ENCODE measurements around the gene TRHDE.
"Not testable (repeated sequence)": the region's sequence is repeated elsewhere in the genome, so short reads cannot be mapped to it uniquely, and the experiment has no call there.

The TRHDE gene

DNA sequence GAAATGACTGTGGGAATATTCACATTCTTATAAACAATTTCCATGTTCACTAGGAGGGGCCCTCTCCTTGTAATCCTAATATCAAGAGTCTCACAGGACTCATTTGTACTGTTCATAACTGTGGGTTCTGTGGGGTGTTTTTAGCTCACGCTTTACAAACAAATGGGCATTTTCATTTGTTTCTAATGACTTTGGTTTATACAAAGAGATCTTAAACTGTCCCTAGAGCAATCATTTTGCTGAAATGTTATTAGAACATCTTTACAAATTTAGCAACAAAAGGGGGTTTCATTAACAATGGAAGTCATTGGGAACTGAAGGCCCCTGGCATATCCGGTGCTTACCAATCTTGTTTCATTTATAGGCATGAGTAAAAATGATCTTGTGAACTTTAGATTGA lies 370.5 kb downstream of the TRHDE start:
- TF ChIP-seq SNAI2 (CRISPR knock-in tag; IDR thresholded peaks at IDR 0.05) = no peak
- no peak for TF ChIP-seq ZFP3 (CRISPR knock-in tag; IDR thresholded peaks at IDR 0.05)
- no peak for TF ChIP-seq PPARA (CRISPR knock-in tag; IDR thresholded peaks at IDR 0.05; ENCODE audit: borderline replicate concordance)
- TF ChIP-seq TCF4 (CRISPR knock-in tag; IDR thresholded peaks at IDR 0.05; ENCODE audit: borderline replicate concordance) = no peak
- no peak for TF ChIP-seq CSDC2 (CRISPR knock-in tag; IDR thresholded peaks at IDR 0.05)
- TF ChIP-seq, protein P1, sequence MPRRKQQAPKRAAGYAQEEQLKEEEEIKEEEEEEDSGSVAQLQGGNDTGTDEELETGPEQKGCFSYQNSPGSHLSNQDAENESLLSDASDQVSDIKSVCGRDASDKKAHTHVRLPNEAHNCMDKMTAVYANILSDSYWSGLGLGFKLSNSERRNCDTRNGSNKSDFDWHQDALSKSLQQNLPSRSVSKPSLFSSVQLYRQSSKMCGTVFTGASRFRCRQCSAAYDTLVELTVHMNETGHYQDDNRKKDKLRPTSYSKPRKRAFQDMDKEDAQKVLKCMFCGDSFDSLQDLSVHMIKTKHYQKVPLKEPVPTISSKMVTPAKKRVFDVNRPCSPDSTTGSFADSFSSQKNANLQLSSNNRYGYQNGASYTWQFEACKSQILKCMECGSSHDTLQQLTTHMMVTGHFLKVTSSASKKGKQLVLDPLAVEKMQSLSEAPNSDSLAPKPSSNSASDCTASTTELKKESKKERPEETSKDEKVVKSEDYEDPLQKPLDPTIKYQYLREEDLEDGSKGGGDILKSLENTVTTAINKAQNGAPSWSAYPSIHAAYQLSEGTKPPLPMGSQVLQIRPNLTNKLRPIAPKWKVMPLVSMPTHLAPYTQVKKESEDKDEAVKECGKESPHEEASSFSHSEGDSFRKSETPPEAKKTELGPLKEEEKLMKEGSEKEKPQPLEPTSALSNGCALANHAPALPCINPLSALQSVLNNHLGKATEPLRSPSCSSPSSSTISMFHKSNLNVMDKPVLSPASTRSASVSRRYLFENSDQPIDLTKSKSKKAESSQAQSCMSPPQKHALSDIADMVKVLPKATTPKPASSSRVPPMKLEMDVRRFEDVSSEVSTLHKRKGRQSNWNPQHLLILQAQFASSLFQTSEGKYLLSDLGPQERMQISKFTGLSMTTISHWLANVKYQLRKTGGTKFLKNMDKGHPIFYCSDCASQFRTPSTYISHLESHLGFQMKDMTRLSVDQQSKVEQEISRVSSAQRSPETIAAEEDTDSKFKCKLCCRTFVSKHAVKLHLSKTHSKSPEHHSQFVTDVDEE (CRISPR knock-in tag; IDR thresholded peaks at IDR 0.05) = no peak
- TF ChIP-seq ZFP30 (CRISPR knock-in tag; IDR thresholded peaks at IDR 0.05) = no peak
- TF ChIP-seq, protein P2, sequence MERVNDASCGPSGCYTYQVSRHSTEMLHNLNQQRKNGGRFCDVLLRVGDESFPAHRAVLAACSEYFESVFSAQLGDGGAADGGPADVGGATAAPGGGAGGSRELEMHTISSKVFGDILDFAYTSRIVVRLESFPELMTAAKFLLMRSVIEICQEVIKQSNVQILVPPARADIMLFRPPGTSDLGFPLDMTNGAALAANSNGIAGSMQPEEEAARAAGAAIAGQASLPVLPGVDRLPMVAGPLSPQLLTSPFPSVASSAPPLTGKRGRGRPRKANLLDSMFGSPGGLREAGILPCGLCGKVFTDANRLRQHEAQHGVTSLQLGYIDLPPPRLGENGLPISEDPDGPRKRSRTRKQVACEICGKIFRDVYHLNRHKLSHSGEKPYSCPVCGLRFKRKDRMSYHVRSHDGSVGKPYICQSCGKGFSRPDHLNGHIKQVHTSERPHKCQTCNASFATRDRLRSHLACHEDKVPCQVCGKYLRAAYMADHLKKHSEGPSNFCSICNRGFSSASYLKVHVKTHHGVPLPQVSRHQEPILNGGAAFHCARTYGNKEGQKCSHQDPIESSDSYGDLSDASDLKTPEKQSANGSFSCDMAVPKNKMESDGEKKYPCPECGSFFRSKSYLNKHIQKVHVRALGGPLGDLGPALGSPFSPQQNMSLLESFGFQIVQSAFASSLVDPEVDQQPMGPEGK (CRISPR knock-in tag; IDR thresholded peaks at IDR 0.05; ENCODE audit: borderline replicate concordance) = no peak
- TF ChIP-seq OSR1 (CRISPR knock-in tag; IDR thresholded peaks at IDR 0.05) = no peak
- no peak for ATAC-seq

DNA sequence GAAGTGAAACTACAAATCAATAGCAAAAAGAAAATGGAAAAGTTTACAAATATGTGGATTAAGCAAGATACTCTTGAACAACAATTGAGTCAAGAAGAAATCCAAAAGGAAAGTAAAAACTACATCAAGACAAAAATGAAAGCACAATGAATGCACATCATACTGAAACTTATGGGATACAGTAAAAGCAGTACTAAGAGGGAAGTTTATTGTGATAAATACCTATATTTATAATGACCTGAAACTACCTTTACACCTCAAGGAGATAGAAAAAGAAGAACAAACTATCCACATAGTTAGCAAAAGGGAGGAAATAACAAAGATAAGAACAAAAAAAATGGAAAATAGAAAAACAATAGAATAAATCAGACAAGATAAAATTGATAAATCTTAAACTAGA lies 375.0 kb downstream of the TRHDE start:
- no peak for ATAC-seq
- no peak for TF ChIP-seq ZNF565 (CRISPR knock-in tag; conservative IDR thresholded peaks at IDR 0.05; ENCODE audit: low read depth)
- TF ChIP-seq RARB (CRISPR knock-in tag; IDR thresholded peaks at IDR 0.05) = no peak
- no peak for TF ChIP-seq SNAI2 (CRISPR knock-in tag; IDR thresholded peaks at IDR 0.05)
- no peak for TF ChIP-seq ISL1 (CRISPR knock-in tag; IDR thresholded peaks at IDR 0.05)
- TF ChIP-seq ESRRG (CRISPR knock-in tag; IDR thresholded peaks at IDR 0.05) = no peak
- no peak for TF ChIP-seq OSR1 (CRISPR knock-in tag; IDR thresholded peaks at IDR 0.05)
- TF ChIP-seq ZC3H10 (CRISPR knock-in tag; IDR thresholded peaks at IDR 0.05) = no peak

DNA sequence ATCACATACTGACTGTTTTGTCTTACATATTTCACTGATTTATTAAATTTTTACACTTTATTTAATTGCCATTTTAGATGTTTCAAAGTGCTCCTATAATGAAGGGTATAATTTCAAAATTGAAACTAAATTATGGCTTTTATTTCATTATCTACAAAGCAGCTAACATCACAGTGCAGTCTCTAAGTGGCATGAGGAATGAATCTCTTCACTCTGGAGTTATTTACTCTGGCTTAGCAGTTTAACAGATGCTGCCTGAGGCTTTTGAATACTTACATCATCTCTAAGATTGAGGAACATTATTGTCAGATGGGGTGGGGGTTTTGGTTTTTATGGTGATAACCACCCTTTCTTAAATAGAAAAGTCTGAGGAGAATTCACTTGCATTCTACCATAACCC lies 386.4 kb downstream of the TRHDE start:
- no peak for ATAC-seq
- TF ChIP-seq GLIS3 (CRISPR knock-in tag; IDR thresholded peaks at IDR 0.05) (no peak), ISL1 (CRISPR knock-in tag; IDR thresholded peaks at IDR 0.05) (no peak), ZFP30 (CRISPR knock-in tag; IDR thresholded peaks at IDR 0.05) (no peak), ZC3H10 (CRISPR knock-in tag; IDR thresholded peaks at IDR 0.05) (no peak), ZNF565 (CRISPR knock-in tag; conservative IDR thresholded peaks at IDR 0.05; ENCODE audit: low read depth) (no peak), OSR1 (CRISPR knock-in tag; IDR thresholded peaks at IDR 0.05) (no peak), TCF4 (CRISPR knock-in tag; IDR thresholded peaks at IDR 0.05; ENCODE audit: borderline replicate concordance) (no peak), ZNF8 (CRISPR knock-in tag; IDR thresholded peaks at IDR 0.05) (no peak), CSRNP3 (CRISPR knock-in tag; IDR thresholded peaks at IDR 0.05) (no peak), ESRRG (CRISPR knock-in tag; IDR thresholded peaks at IDR 0.05) (no peak), ARNTL (CRISPR knock-in tag; IDR thresholded peaks at IDR 0.05; ENCODE audit: borderline replicate concordance, low read depth) (no peak), PPARA (CRISPR knock-in tag; IDR thresholded peaks at IDR 0.05; ENCODE audit: borderline replicate concordance) (no peak), CSDC2 (CRISPR knock-in tag; IDR thresholded peaks at IDR 0.05) (no peak)
- TF ChIP-seq, protein P1 (CRISPR knock-in tag; IDR thresholded peaks at IDR 0.05) = no peak
- TF ChIP-seq, protein P3, sequence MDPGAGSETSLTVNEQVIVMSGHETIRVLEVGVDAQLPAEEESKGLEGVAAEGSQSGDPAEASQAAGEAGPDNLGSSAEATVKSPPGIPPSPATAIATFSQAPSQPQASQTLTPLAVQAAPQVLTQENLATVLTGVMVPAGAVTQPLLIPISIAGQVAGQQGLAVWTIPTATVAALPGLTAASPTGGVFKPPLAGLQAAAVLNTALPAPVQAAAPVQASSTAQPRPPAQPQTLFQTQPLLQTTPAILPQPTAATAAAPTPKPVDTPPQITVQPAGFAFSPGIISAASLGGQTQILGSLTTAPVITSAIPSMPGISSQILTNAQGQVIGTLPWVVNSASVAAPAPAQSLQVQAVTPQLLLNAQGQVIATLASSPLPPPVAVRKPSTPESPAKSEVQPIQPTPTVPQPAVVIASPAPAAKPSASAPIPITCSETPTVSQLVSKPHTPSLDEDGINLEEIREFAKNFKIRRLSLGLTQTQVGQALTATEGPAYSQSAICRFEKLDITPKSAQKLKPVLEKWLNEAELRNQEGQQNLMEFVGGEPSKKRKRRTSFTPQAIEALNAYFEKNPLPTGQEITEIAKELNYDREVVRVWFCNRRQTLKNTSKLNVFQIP (CRISPR knock-in tag; IDR thresholded peaks at IDR 0.05; ENCODE audit: borderline replicate concordance, low read depth) = no peak
- TF ChIP-seq, protein P2 (CRISPR knock-in tag; IDR thresholded peaks at IDR 0.05; ENCODE audit: borderline replicate concordance) = no peak

DNA sequence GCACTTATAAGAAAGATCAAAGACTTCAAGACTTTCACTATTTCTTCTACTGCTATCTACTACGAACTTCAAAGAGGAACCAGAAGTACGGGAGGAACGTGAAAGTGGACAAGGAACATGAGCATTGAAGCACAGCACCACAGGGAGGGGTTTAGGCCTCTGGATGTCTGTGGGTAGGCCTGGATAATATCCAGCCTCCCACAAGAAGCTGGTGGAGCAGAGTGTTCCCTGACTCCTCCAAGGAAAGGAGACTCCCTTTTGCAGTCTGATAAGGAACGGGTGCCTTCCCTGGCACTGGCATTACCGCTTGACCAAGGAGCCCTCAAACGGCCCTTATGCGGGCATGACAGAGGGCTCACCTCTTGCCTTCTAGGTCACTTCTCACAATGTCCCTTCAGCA lies 388.0 kb downstream of the TRHDE start:
- not testable (repeated sequence) for ATAC-seq
